HepG2 (cell line): Measurements from ENCODE around the gene DPP6.

Experiments used
- JUN ChIP-seq: sonication (generic); formaldehyde crosslinking; IDR thresholded peaks from 2 replicates; pipeline ENCODE4 v1.4.0; 2020; ENCODE audit warnings: mild to moderate bottlenecking, missing genetic modification reagents
- MEIS1 ChIP-seq: sonication (generic); formaldehyde crosslinking; IDR thresholded peaks from 2 replicates; pipeline ENCODE4 v1.9.0; 2021; ENCODE audit warnings: mild to moderate bottlenecking, missing genetic modification reagents, moderate library complexity, borderline replicate concordance
- NBN ChIP-seq: fragments of 450-650 bp; conservative IDR thresholded peaks from 2 replicates; pipeline ENCODE4 v1.6.1; 2017
- NR3C1 ChIP-seq: sonication (generic); formaldehyde crosslinking; IDR thresholded peaks from 2 replicates; pipeline ENCODE4 v1.4.0; 2020; ENCODE audit warnings: missing genetic modification reagents
- RAD21 ChIP-seq: fragments of 450-650 bp; formaldehyde crosslinking; IDR thresholded peaks from 2 replicates; pipeline ENCODE4 v1.5.0; 2020; ENCODE audit warnings: mild to moderate bottlenecking
- SMAD1 ChIP-seq: sonication (generic); formaldehyde crosslinking; IDR thresholded peaks from 2 replicates; pipeline ENCODE4 v1.4.0; 2020; ENCODE audit warnings: missing genetic modification reagents, low read depth, mild to moderate bottlenecking, borderline replicate concordance
- TCF7 ChIP-seq: sonication (generic); IDR thresholded peaks from 2 replicates; pipeline ENCODE4 v1.6.1; 2016; ENCODE audit warnings: antibody characterized with exemption, low read depth
- ZBTB21 ChIP-seq: sonication (generic); formaldehyde crosslinking; IDR thresholded peaks from 2 replicates; pipeline ENCODE4 v1.4.0; 2020; ENCODE audit warnings: missing genetic modification reagents
- TF ChIP-seq, protein P1 (sequence below): sonication (generic); formaldehyde crosslinking; IDR thresholded peaks from 2 replicates; pipeline ENCODE4 v1.5.0; 2020; ENCODE audit warnings: mild to moderate bottlenecking, missing genetic modification reagents, moderate library complexity

- TF ChIP-seq NR3C1 (CRISPR knock-in tag) (no peak), TCF7 (no peak), RAD21 (CRISPR knock-in tag) (no peak), NBN (no peak), JUN (CRISPR knock-in tag) (no peak), ZBTB21 (CRISPR knock-in tag) (no peak), MEIS1 (CRISPR knock-in tag) (no peak), SMAD1 (CRISPR knock-in tag) (no peak)
- TF ChIP-seq, protein P1, sequence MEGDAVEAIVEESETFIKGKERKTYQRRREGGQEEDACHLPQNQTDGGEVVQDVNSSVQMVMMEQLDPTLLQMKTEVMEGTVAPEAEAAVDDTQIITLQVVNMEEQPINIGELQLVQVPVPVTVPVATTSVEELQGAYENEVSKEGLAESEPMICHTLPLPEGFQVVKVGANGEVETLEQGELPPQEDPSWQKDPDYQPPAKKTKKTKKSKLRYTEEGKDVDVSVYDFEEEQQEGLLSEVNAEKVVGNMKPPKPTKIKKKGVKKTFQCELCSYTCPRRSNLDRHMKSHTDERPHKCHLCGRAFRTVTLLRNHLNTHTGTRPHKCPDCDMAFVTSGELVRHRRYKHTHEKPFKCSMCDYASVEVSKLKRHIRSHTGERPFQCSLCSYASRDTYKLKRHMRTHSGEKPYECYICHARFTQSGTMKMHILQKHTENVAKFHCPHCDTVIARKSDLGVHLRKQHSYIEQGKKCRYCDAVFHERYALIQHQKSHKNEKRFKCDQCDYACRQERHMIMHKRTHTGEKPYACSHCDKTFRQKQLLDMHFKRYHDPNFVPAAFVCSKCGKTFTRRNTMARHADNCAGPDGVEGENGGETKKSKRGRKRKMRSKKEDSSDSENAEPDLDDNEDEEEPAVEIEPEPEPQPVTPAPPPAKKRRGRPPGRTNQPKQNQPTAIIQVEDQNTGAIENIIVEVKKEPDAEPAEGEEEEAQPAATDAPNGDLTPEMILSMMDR (CRISPR knock-in tag) = no peak
These were observed 785.4 kb downstream of the DPP6 start for GRCh38 chr7:154837622-154838021.
